ENCODE results near the gene CYP11A1.

GRCh38 chr15:74403991-74404563 lies 36.6 kb upstream of the CYP11A1 start:
- TF ChIP-seq EZH2 (IDR thresholded peaks at IDR 0.05) (no peak), POLR2AphosphoS5 (IDR thresholded peaks at IDR 0.05; ENCODE audit: borderline replicate concordance, low read depth, low read length) (no peak), FOXP2 (optimal IDR thresholded peaks at IDR 0.05; ENCODE audit: control extremely low read depth, extremely low read length, insufficient read depth) (no peak)

Measured in SK-N-MC (cell line).